ENCODE results near the gene PHF12.

PHF12 gene

GRCh38 chr17:28951428-28951990, at the start of gene PHF12:
Gene PHF12 (minus strand): TSS chr17:28951518. CDS start chr17:28950960, 558 bp downstream.
- DNase-seq = peak; percentile 100

GRCh38 chr17:29000973-29001372, 49.7 kb upstream of the PHF12 start:
- no peak for DNase-seq

GRCh38 chr17:28999206-28999605, 47.9 kb upstream of the PHF12 start:
- no peak for DNase-seq

GRCh38 chr17:28997806-28998205, 46.5 kb upstream of the PHF12 start:
- no peak for DNase-seq

GRCh38 chr17:28996554-28997096, 45.3 kb upstream of the PHF12 start:
- DNase-seq = no peak

- no peak for DNase-seq
These were observed 42.5 kb upstream of the PHF12 start for GRCh38 chr17:28993645-28994426.

GRCh38 chr17:28992625-28993600, 41.6 kb upstream of the PHF12 start:
- DNase-seq = no peak

- no peak for DNase-seq
These were observed 40.9 kb upstream of the PHF12 start for GRCh38 chr17:28992185-28992584.

GRCh38 chr17:28991779-28992178, 40.5 kb upstream of the PHF12 start:
- no peak for DNase-seq

- DNase-seq = no peak
These were observed 37.7 kb upstream of the PHF12 start for GRCh38 chr17:28989028-28989427.

- DNase-seq = no peak
These were observed 37.2 kb upstream of the PHF12 start for GRCh38 chr17:28988475-28988874.

GRCh38 chr17:28986714-28987655, 35.7 kb upstream of the PHF12 start:
- DNase-seq = no peak

GRCh38 chr17:28985950-28986713, 34.8 kb upstream of the PHF12 start:
- DNase-seq = peak; percentile 78

- peak; percentile 37 for DNase-seq
These were observed 32.2 kb upstream of the PHF12 start for GRCh38 chr17:28983286-28984230.

GRCh38 chr17:28982131-28982793, 30.9 kb upstream of the PHF12 start:
- no peak for DNase-seq

- DNase-seq = no peak
These were observed 27.1 kb upstream of the PHF12 start for GRCh38 chr17:28978356-28978964.

GRCh38 chr17:28977659-28978355, 26.5 kb upstream of the PHF12 start:
- DNase-seq = no peak

- DNase-seq = no peak
These were observed 24.3 kb upstream of the PHF12 start for GRCh38 chr17:28975646-28976045.
